Type B pancreatic cell (in vitro differentiated cells): ENCODE data around the gene R3HCC1L. TPM values are rescaled to one million over a fixed set of nuclear protein-coding genes. Genes with fewer than 3 reads are reported as not detected.

Source experiments
- DNase-seq: peaks from one replicate; pipeline ENCODE4 v3.0.0; 2021; ENCODE audit warnings: mixed read lengths; ENCODE audit not compliant: unreplicated experiment; ENCODE audit errors: extremely low spot score
- H3K27ac Mint-ChIP-seq: 2 replicates; pipeline ENCODE4 v1.8.0; 2021; ENCODE audit warnings: mild to moderate bottlenecking, mixed read lengths
- H3K27me3 Mint-ChIP-seq: 2 replicates; pipeline ENCODE4 v1.8.0; 2021; ENCODE audit warnings: mixed read lengths
- H3K36me3 Mint-ChIP-seq: 2 replicates; pipeline ENCODE4 v1.8.0; 2021; ENCODE audit warnings: mixed read lengths
- H3K4me1 Mint-ChIP-seq: one replicate; pipeline ENCODE4 v1.8.0; 2021; ENCODE audit warnings: mixed read lengths; ENCODE audit not compliant: unreplicated experiment
- H3K4me3 Mint-ChIP-seq: 2 replicates; pipeline ENCODE4 v1.8.0; 2021; ENCODE audit warnings: mild to moderate bottlenecking, mixed read lengths
- H3K9me3 Mint-ChIP-seq: 2 replicates; pipeline ENCODE4 v1.8.0; 2021; ENCODE audit warnings: mixed read lengths
- total RNA-seq: library from RNA; stranded (reverse); gene quantifications from 2 replicates; pipeline ENCODE4 v1.2.1, GENCODE V29; 2021; ENCODE audit warnings: low replicate concordance
- TF ChIP-seq, protein P1 (sequence below): fragments of 200-600 bp; sonication (generic); conservative IDR thresholded peaks from 2 replicates; pipeline ENCODE4 v1.5.0; 2021; ENCODE audit warnings: antibody characterized with exemption, mild to moderate bottlenecking

The R3HCC1L gene
- total RNA-seq, 1 donor from 2014 or later = 15.4 TPM

DNA sequence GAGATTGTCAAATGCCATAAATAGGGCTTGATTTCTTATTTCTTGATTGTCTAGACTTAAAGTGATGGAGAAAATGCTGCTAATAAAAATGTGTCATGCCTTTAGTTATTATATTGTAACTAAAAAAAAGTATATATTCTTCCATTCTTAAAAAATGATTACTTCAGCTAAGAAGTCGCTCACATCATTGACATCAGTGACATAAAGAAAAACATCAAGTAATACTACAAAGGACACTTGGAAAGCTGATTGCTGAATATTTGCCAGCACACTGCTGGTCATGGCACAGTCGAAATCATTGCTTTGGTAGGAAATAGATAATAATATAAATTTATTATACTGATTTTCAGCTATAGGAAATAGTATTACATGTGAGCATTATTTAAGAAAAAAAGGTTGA lies 70.9 kb downstream of the R3HCC1L start:
- Mint-ChIP-seq H3K27me3 (no peaks in the 10 kb centered on the region), H3K36me3 (peaks cover 20% of the 10 kb centered on the region), H3K4me1 (no peaks in the 10 kb centered on the region), H3K9me3 (no peaks in the 10 kb centered on the region), H3K4me3 (no peak overlapping the region), H3K27ac (no peak overlapping the region)
- TF ChIP-seq, protein P1, sequence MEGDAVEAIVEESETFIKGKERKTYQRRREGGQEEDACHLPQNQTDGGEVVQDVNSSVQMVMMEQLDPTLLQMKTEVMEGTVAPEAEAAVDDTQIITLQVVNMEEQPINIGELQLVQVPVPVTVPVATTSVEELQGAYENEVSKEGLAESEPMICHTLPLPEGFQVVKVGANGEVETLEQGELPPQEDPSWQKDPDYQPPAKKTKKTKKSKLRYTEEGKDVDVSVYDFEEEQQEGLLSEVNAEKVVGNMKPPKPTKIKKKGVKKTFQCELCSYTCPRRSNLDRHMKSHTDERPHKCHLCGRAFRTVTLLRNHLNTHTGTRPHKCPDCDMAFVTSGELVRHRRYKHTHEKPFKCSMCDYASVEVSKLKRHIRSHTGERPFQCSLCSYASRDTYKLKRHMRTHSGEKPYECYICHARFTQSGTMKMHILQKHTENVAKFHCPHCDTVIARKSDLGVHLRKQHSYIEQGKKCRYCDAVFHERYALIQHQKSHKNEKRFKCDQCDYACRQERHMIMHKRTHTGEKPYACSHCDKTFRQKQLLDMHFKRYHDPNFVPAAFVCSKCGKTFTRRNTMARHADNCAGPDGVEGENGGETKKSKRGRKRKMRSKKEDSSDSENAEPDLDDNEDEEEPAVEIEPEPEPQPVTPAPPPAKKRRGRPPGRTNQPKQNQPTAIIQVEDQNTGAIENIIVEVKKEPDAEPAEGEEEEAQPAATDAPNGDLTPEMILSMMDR = no peak
- DNase-seq = no peak

DNA sequence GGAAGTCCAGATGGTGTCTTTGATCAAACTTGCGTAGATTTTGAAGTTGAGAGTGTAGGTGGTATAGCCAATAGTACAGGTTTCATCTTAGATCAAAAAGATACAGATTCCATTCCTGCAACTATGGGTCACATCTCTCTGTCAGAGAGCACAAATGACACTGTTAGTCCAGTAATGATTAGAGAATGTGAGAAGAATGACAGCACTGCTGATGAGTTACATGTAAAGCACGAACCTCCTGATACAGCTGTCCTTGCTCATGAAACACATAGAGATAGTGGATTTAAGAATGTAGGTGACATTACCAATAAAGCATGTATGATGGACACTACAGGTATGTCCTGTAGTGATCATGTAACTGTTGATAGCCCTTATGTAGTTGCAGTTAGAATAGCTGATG lies 74.5 kb downstream of the R3HCC1L start:
- no peaks in the 10 kb centered on the region for H3K27me3 Mint-ChIP-seq
- H3K36me3 Mint-ChIP-seq = peaks cover 20% of the 10 kb centered on the region
- H3K27ac Mint-ChIP-seq = no peak overlapping the region
- TF ChIP-seq, protein P1 = no peak
- H3K4me1 Mint-ChIP-seq = no peaks in the 10 kb centered on the region
- H3K4me3 Mint-ChIP-seq = no peak overlapping the region
- no peaks in the 10 kb centered on the region for H3K9me3 Mint-ChIP-seq
- DNase-seq = no peak

DNA sequence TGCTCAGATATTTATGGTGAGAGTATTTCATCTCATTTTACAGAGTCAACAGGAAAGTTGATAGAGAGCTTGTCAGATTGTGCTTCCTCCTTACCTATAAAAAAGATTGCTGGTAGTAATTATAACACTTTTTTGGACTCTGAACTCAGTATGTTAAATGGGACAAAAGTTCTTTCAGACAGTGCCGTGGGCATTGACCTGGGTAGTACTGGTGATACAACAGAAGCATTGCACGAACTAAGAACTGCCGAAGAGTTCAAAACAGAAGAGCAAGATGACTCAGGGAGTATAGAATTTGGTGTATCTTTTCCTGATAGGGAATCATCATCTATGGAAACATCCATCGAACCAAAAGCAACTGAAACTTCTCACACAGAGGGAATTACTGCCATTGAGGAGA lies 75.0 kb downstream of the R3HCC1L start:
- Mint-ChIP-seq H3K27me3 (no peaks in the 10 kb centered on the region), H3K9me3 (no peaks in the 10 kb centered on the region), H3K4me3 (no peak overlapping the region), H3K4me1 (no peaks in the 10 kb centered on the region), H3K36me3 (peaks cover 20% of the 10 kb centered on the region), H3K27ac (no peak overlapping the region)
- no peak for DNase-seq
- TF ChIP-seq, protein P1 = no peak

DNA sequence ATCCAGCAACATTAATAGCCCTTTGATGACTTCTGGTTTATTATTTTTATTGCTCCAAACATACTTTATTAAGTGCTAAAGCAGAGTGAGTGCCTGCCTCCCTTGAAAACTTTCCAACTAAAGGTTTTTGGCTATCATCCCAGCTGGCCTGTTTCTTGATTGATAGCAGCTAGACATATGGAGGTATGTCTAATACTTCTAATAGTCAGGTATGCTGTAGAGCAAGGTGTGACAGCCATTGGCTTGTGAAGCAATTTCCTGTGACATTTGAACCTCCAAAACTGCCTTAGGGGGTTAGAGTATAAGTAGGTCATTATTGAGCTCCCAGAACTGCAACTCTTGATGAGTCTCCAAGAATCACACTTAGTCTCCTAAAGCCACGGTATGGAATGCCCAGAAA lies 77.7 kb downstream of the R3HCC1L start:
- Mint-ChIP-seq H3K9me3 (peaks cover 5% of the 10 kb centered on the region), H3K27me3 (no peaks in the 10 kb centered on the region), H3K4me3 (no peak overlapping the region), H3K4me1 (no peaks in the 10 kb centered on the region), H3K36me3 (peaks cover 23% of the 10 kb centered on the region), H3K27ac (no peak overlapping the region)
- TF ChIP-seq, protein P1 = no peak
- DNase-seq = no peak

DNA sequence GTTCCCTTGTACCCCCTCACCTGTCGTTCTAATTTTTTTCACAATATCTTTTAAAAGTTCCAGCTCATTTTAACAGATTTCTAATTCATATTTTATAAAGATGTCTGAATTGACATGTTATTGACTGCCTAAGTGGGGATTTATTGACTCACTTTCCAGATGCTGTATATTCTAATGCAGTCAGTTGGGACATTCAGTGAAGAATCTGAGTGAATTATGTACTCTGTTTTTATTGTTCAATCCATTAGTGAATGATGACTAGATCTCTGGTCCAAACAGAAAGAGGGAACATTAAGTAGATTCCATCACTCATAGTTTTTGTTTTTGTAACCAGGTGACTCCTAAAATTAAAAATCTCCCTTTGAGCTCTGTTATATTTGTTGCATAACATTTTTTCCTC lies 79.3 kb downstream of the R3HCC1L start:
- Mint-ChIP-seq H3K4me3 (no peak overlapping the region), H3K36me3 (peaks cover 23% of the 10 kb centered on the region), H3K27me3 (no peaks in the 10 kb centered on the region), H3K4me1 (no peaks in the 10 kb centered on the region), H3K9me3 (peaks cover 8% of the 10 kb centered on the region), H3K27ac (no peak overlapping the region)
- no peak for DNase-seq
- TF ChIP-seq, protein P1 = no peak

DNA sequence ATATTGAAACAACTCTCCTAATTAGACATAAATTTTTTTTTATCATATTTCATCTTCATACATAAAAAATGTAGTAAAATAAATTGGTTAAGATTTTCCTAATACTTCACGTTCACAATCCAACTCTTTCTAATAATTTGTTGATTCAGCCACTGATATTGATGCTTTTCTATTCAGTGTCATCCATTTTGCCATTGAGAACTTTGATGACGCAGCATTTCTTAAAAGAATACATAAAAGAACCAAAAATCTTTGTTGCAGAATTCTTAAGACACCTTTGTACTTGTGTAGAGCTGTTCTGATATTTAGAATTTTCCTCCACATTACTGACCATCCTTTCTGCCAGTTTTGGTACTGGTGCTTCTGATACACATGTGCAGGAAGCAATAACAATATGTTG lies 80.9 kb downstream of the R3HCC1L start:
- H3K9me3 Mint-ChIP-seq = peaks cover 15% of the 10 kb centered on the region
- no peaks in the 10 kb centered on the region for H3K27me3 Mint-ChIP-seq
- no peaks in the 10 kb centered on the region for H3K4me1 Mint-ChIP-seq
- TF ChIP-seq, protein P1 = no peak
- no peak for DNase-seq
- H3K4me3 Mint-ChIP-seq = no peak overlapping the region
- H3K27ac Mint-ChIP-seq = no peak overlapping the region
- peaks cover 21% of the 10 kb centered on the region for H3K36me3 Mint-ChIP-seq
